ENCODE results near the gene NOTCH4. TPM values are rescaled to one million over a fixed set of nuclear protein-coding genes. Genes with fewer than 3 reads are reported as not detected.

The NOTCH4 gene
- total and polyA plus RNA-seq, 9 of the 15 experiments (the other 6 are each of a cell fraction or from before 2014, with no cell fraction given): 0.24 to 4.3 (median 1.7) TPM

DNA sequence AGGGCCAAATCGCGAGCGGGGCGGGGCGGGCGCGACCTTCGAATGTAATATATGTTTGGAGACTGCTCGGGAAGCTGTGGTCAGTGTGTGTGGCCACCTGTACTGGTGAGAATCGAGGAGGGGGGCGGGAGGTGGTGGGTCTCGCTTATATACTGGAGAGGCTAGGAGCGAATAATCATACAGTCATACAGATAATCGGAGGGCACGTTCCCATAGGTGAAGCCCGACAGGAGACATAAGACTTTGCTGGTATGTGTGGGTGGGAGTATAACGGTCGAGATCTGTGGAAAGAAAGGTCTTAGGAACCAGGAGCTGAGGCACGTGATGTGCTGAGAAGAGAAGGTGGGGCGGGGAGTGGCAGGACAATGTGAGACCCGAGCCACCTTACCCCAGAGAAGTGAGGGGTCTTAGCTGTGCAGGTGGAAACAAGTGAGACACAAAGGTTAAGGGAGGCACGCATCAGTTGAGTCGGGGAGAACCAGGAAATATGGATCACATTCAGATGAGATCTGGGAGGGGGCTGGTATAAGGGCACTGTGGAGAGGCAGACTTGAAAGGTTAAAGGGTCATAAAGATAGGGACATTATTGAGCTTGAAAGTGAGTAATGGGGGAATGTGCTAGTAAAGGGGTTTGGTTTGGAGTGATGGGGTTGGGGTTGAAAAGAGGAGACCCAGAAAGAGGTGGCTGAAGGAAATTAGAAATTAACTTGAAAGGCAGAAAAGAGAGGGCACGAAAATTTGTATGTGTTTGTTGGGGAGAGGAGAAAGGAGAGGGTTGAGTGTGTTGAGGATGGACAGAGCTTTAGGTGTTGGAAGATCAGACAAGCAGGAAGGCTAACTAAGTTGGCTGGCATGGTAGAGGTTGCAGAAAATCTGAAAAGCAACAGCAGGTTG is 45.1 kb downstream of the NOTCH4 start (continued):
- TF ChIP-seq, protein P1, sequence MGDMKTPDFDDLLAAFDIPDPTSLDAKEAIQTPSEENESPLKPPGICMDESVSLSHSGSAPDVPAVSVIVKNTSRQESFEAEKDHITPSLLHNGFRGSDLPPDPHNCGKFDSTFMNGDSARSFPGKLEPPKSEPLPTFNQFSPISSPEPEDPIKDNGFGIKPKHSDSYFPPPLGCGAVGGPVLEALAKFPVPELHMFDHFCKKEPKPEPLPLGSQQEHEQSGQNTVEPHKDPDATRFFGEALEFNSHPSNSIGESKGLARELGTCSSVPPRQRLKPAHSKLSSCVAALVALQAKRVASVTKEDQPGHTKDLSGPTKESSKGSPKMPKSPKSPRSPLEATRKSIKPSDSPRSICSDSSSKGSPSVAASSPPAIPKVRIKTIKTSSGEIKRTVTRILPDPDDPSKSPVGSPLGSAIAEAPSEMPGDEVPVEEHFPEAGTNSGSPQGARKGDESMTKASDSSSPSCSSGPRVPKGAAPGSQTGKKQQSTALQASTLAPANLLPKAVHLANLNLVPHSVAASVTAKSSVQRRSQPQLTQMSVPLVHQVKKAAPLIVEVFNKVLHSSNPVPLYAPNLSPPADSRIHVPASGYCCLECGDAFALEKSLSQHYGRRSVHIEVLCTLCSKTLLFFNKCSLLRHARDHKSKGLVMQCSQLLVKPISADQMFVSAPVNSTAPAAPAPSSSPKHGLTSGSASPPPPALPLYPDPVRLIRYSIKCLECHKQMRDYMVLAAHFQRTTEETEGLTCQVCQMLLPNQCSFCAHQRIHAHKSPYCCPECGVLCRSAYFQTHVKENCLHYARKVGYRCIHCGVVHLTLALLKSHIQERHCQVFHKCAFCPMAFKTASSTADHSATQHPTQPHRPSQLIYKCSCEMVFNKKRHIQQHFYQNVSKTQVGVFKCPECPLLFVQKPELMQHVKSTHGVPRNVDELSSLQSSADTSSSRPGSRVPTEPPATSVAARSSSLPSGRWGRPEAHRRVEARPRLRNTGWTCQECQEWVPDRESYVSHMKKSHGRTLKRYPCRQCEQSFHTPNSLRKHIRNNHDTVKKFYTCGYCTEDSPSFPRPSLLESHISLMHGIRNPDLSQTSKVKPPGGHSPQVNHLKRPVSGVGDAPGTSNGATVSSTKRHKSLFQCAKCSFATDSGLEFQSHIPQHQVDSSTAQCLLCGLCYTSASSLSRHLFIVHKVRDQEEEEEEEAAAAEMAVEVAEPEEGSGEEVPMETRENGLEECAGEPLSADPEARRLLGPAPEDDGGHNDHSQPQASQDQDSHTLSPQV (IDR thresholded peaks at IDR 0.05): no peak
- no peak for TF ChIP-seq ZBED1 (IDR thresholded peaks at IDR 0.05)
- peak; percentile 61 for TF ChIP-seq BRD9 (IDR thresholded peaks at IDR 0.05; ENCODE audit: low read depth, partially characterized antibody)
- TF ChIP-seq RUNX1 (IDR thresholded peaks at IDR 0.05; ENCODE audit: low read depth): no peak
- no peak for TF ChIP-seq DNMT1 (IDR thresholded peaks at IDR 0.05)
- peak; percentile 28; the same call in 1 of the 2 replicates for TF ChIP-seq NBN (IDR thresholded peaks at IDR 0.05; ENCODE audit: low read depth)
- peak in 1 of 2 experiments; percentile 44; a peak in 1 of 4 replicates for TF ChIP-seq MAZ (CRISPR knock-in tag; conservative IDR thresholded peaks at IDR 0.05 in 1 of 2, IDR thresholded peaks at IDR 0.05 in 1 of 2)
- TF ChIP-seq THRAP3 (IDR thresholded peaks at IDR 0.05; ENCODE audit: borderline replicate concordance): peak; percentile 68; the same call in 1 of the 2 replicates
- no peak for TF ChIP-seq TARDBP (IDR thresholded peaks at IDR 0.05)
- TF ChIP-seq RFX1 (IDR thresholded peaks at IDR 0.05): no peak
- TF ChIP-seq SRSF3 (IDR thresholded peaks at IDR 0.05; ENCODE audit: insufficient read depth, low read length): no peak
- no peak for TF ChIP-seq ZNF143 (CRISPR knock-in tag; IDR thresholded peaks at IDR 0.05)
- no peak for TF ChIP-seq ZNF133 (CRISPR knock-in tag; IDR thresholded peaks at IDR 0.05)
- no peak for TF ChIP-seq POLR2H (tag; IDR thresholded peaks at IDR 0.05; ENCODE audit: low read depth)
- TF ChIP-seq HLTF (IDR thresholded peaks at IDR 0.05): no peak
- TF ChIP-seq GABPB2 (CRISPR knock-in tag; conservative IDR thresholded peaks at IDR 0.05): no peak
- TF ChIP-seq ZNF12 (CRISPR knock-in tag; IDR thresholded peaks at IDR 0.05): 0 out of 2 replicates have a peak, but pooled peaks have one; percentile 60
- TF ChIP-seq, protein P2, sequence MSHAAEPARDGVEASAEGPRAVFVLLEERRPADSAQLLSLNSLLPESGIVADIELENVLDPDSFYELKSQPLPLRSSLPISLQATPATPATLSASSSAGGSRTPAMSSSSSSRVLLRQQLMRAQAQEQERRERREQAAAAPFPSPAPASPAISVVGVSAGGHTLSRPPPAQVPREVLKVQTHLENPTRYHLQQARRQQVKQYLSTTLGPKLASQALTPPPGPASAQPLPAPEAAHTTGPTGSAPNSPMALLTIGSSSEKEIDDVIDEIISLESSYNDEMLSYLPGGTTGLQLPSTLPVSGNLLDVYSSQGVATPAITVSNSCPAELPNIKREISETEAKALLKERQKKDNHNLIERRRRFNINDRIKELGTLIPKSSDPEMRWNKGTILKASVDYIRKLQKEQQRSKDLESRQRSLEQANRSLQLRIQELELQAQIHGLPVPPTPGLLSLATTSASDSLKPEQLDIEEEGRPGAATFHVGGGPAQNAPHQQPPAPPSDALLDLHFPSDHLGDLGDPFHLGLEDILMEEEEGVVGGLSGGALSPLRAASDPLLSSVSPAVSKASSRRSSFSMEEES (CRISPR knock-in tag; IDR thresholded peaks at IDR 0.05): peak; percentile 64
- TF ChIP-seq CBX1 (IDR thresholded peaks at IDR 0.05; ENCODE audit: low read depth): no peak
- no peak for TF ChIP-seq ZNF445 (CRISPR knock-in tag; IDR thresholded peaks at IDR 0.05; ENCODE audit: low read depth)
- TF ChIP-seq TBP (optimal IDR thresholded peaks at IDR 0.05; ENCODE audit: low read depth, low read length): peak; percentile 60
- no peak for TF ChIP-seq DDX20 (tag; IDR thresholded peaks at IDR 0.05; ENCODE audit: low read depth)
- 0 out of 2 replicates have a peak, but pooled peaks have one; percentile 24 for TF ChIP-seq KLF16 (IDR thresholded peaks at IDR 0.05)
- no peak for TF ChIP-seq SETDB1 (IDR thresholded peaks at IDR 0.05; ENCODE audit: low read length)
- no peak for TF ChIP-seq PYGO2 (tag; IDR thresholded peaks at IDR 0.05)
- TF ChIP-seq RBM17 (IDR thresholded peaks at IDR 0.05; ENCODE audit: borderline replicate concordance, low read depth, low read length): no peak

Data from K562 (cell line).